Astrocyte of the cerebellum (primary cell): Measurements from ENCODE around the gene RNF112.

Experiments
- DNase-seq: peaks from one replicate; pipeline ENCODE4 v3.0.0-alpha.2; 2011; ENCODE audit warnings: low read depth
- H3K4me3 ChIP-seq: 2 replicates; pipeline ENCODE4 v1.5.1; 2011; ENCODE audit warnings: mild to moderate bottlenecking, low read depth, low read length, moderate library complexity
- in situ Hi-C: cut with HindIII; loops from 2 replicates; pipeline ENCODE4 v1.10.0; 2017; ENCODE audit warnings: low sequenced_read_pairs
- TF ChIP-seq, protein P1 (sequence below): IDR thresholded peaks from 2 replicates; pipeline ENCODE4 v1.5.1; 2012; ENCODE audit warnings: low read length, low read depth, moderate library complexity, mild to moderate bottlenecking; ENCODE audit errors: missing control alignments

The RNF112 gene

DNA sequence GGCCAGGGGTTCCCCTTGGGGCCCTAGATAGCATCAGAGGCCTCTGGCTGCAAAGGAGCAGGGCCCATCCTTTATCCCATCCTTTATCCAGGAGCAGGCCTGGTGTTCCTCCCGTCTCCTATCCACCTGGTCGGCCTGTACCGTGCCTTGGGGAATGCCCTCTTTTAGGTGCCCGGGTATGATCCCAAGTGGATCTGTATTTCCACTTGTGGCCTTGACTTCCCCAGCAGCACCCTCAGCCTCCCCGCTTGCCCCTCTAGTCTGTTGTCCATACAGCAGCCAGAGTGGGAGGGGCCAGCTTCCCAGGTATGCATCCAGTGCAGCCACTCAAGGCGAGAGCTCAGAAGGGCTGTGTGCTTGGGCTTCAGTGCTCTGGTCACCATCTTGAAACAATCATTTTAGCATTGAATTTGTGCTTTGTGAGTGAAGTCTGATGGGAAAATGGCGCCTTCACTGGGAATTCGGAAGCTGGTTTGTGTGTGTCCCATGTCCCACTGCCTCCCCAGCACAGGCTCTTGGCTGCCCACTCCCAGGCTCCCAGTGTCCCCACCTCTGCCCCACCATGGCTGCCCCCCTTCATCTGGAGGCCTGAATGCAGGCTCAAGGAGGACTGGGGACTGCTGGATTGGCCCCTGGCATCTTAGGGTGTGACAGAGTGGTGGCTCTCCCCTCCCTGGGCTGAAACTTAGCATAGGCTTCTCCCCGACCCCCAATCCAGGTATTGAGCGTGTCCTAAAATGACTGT, 3.3 kb upstream of the RNF112 start:
- H3K4me3 ChIP-seq: no peak overlapping the region
- in situ Hi-C loops: no loop called here
- DNase-seq: no peak
- TF ChIP-seq, protein P1, sequence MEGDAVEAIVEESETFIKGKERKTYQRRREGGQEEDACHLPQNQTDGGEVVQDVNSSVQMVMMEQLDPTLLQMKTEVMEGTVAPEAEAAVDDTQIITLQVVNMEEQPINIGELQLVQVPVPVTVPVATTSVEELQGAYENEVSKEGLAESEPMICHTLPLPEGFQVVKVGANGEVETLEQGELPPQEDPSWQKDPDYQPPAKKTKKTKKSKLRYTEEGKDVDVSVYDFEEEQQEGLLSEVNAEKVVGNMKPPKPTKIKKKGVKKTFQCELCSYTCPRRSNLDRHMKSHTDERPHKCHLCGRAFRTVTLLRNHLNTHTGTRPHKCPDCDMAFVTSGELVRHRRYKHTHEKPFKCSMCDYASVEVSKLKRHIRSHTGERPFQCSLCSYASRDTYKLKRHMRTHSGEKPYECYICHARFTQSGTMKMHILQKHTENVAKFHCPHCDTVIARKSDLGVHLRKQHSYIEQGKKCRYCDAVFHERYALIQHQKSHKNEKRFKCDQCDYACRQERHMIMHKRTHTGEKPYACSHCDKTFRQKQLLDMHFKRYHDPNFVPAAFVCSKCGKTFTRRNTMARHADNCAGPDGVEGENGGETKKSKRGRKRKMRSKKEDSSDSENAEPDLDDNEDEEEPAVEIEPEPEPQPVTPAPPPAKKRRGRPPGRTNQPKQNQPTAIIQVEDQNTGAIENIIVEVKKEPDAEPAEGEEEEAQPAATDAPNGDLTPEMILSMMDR: no peak

DNA sequence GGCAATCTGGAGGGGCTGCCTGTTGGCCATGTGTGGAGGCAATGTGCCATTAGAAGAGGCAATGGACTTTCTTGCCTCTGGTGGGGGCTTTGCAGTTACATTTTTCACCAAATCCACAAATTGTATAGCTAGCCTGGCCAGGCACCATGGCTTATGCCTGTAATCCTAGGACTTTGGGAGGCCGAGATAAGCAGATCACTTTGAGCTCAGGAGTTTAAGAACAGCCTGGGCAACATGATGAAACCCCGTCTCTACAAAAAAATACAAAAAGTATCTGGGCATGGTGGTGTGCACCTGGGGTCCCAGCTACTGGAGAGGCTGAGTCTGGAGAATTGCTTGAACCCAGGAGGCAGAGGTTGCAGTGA, 2.7 kb upstream of the RNF112 start:
- in situ Hi-C loops: no loop called here
- H3K4me3 ChIP-seq: no peak overlapping the region
- TF ChIP-seq, protein P1: no peak
- DNase-seq: no peak

DNA sequence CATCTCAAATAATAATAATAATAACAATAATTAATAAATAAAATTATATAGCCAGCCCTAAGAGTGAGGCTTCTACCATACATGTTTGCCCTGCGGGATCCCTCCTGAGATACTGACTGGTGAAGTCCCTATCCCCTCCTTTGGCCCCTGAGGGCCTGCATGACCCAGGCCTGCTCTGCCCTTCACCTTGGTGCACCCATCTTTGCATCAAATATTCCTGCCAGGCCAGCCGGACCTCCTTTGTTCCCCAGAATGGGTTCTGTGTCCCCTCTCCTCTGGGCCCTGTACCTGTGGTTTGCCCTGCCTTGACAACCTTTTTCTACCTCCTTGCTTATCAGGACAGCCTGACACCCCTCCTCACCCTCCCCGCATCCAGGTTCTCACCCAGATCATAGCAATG, 2.0 kb upstream of the RNF112 start:
- no peak overlapping the region for H3K4me3 ChIP-seq
- in situ Hi-C loops: no loop called here
- TF ChIP-seq, protein P1: no peak
- no peak for DNase-seq

DNA sequence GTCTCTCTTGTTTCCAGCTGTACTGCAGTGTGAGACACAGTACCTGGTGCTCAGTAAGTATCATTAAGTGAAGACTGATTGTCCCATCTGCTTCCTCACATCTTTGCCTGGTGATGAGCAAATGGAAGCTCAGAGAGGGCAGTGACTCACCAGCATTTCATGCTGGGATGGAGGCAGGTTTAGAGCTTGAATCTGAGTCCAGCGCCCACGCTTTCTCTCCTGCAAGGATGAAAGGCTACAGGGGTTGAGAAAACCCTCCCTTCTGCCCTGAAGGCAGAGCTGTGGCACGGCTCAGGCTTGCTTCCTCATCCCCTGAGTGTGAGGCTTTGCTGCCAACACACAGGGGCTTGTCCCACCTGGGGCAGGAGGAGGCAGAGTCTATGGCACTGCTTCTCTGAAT, 1.5 kb upstream of the RNF112 start:
- peak; percentile 28 for DNase-seq
- no peak overlapping the region for H3K4me3 ChIP-seq
- TF ChIP-seq, protein P1: no peak
- in situ Hi-C loops: no loop called here

- TF ChIP-seq, protein P1: no peak
- no peak overlapping the region for H3K4me3 ChIP-seq
- no peak for DNase-seq
- in situ Hi-C loops: no loop called here
Observed at GRCh38 chr17:19410091-19410490, 941 bp upstream of the RNF112 start.

- in situ Hi-C loops: no loop called here
- no peak for DNase-seq
- TF ChIP-seq, protein P1: no peak
- no peak overlapping the region for H3K4me3 ChIP-seq
Observed at GRCh38 chr17:19411631-19412030, 599 bp downstream of the RNF112 start.

GRCh38 chr17:19412510-19412909, 1.5 kb downstream of the RNF112 start:
- no peak for DNase-seq
- in situ Hi-C loops: no loop called here
- H3K4me3 ChIP-seq: no peak overlapping the region
- TF ChIP-seq, protein P1: no peak
